Retinal pigment epithelial cell (primary cell): ENCODE results near the gene PZP.

Experiments
- DNase-seq: peaks from one replicate; pipeline ENCODE4 v3.0.0-alpha.2; 2010; ENCODE audit warnings: low read depth
- H3K4me3 ChIP-seq: 2 replicates; pipeline ENCODE4 v1.5.1; 2011; ENCODE audit warnings: mild to moderate bottlenecking, low read length, control low read depth, moderate library complexity
- TF ChIP-seq, protein P1 (sequence below): conservative IDR thresholded peaks from 2 replicates; pipeline ENCODE4 v1.5.1; 2011; ENCODE audit warnings: low read depth, low read length, control low read depth, inconsistent platforms

The PZP gene

DNA sequence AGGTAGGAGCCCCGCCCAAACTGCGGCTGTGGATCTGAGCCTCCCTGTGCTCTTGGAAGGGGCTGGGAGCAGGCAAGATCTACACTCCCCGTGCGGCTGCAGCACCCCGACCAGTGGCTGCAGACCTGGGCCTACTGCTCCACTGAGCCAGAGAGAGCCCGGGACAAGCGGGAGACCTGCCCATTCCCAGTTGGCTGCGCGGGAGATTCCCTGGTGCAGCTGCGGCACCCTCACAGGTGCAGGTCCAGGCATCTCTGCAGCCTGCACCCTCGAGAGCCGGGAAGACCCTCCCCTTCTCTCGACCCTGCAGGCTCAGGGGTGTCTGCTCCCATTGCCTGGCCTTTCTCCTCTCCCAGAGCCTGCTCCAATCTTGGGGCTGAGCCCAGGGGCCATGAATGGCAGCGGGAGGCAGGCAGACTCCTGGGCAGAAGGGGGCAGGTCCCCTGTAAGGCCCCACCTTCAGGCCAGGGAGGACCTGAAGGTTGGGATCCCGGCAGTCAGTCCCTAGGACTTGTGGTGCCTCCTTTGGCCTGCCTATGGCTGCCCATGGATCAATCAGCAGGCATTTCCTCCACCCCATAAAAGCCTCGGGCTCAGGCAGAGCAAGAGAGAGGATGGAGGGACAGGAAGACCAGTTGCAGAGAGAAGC, 83.7 kb downstream of the PZP start:
- DNase-seq = no peak
- H3K4me3 ChIP-seq = no peak overlapping the region
- TF ChIP-seq, protein P1, sequence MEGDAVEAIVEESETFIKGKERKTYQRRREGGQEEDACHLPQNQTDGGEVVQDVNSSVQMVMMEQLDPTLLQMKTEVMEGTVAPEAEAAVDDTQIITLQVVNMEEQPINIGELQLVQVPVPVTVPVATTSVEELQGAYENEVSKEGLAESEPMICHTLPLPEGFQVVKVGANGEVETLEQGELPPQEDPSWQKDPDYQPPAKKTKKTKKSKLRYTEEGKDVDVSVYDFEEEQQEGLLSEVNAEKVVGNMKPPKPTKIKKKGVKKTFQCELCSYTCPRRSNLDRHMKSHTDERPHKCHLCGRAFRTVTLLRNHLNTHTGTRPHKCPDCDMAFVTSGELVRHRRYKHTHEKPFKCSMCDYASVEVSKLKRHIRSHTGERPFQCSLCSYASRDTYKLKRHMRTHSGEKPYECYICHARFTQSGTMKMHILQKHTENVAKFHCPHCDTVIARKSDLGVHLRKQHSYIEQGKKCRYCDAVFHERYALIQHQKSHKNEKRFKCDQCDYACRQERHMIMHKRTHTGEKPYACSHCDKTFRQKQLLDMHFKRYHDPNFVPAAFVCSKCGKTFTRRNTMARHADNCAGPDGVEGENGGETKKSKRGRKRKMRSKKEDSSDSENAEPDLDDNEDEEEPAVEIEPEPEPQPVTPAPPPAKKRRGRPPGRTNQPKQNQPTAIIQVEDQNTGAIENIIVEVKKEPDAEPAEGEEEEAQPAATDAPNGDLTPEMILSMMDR = no peak

DNA sequence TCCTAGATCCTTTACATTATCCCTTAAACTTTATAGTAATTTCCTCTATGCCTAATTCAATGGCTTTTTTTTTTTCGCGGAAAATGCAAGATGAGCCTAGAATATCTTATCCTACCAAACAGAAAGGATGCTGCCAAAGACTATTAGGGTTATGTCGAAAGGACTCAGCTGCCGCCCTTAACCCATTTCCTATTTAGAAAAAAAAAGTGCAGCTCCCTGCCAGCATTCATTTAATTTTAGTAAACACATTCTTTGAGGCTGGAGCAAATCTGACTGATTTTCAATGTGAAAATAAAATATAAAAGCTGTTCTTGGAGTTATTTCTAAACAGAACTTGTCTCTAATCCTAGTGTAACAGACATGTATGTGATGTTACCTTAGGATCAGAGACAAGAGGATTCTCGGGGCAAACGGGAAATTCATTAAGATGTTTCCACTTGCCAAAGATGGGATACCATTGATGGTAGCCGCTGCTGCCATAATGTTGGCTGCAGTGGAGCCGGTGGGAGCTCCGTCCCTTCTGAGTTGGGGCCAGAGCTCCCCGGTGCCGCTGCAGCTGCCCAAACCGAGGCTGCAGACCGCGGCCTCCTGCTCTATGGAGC, 84.3 kb downstream of the PZP start:
- TF ChIP-seq, protein P1 = no peak
- no peak overlapping the region for H3K4me3 ChIP-seq
- no peak for DNase-seq

DNA sequence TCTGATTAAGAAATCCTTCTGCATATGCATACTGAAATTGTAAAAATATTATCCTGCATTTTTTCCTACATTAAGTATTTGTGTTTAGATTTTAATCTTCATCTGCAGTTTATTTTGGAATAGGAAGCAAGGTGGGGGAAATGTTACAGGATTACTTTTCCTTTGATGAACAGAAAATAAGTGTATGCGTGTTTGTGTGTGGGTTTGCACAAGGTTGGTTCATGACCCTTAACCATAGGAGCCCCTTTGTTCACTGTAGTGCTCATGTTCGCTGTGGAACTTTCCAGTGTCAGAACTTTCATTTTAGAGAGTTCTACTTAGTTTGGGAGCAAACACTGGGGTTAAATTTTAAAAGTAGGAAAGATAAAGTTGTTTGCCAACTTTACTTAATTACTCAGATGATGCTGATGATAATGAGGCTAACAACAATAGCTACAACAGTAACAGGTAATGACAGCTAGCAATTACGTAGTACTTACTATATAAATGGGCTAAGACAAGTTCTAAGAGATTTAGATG, 86.0 kb downstream of the PZP start:
- TF ChIP-seq, protein P1 = no peak
- no peak for DNase-seq

DNA sequence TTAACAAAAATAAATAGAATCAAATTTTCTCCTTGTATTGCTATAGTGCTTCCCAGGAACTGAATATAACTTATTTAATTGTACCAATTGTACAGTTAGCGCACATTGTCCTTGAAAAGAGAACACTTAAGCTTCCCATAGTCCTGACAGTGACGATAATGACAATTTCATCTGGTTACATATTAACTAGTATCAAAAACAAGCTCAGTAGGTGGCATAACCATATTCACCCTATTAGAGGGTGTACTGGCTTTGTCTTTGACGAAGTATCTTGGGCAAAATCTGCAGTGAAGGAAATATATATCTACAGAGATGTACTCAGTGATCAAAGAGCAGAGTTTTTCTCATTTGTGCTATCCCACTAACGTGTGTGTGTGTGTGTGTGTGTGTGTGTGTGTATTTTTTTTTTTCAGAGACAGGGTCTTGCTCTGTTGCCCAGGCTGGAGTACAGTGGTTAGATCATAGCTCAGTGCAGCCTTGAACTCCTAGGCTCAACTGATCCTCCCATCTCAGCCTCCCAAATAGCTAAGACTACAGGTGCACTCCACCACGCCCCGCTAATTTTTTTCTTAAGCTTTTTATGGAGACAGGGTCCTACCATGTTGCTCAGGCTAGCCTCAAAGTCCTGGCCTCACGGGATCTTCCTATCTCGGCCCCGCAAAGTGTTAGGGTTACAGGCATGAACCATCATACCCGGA, 87.6 kb downstream of the PZP start:
- TF ChIP-seq, protein P1 = no peak
- no peak for DNase-seq
- no peak overlapping the region for H3K4me3 ChIP-seq

More for the DNA sequence above, 86.0 kb downstream of the PZP start:
- H3K4me3 ChIP-seq = no peak overlapping the region

DNA sequence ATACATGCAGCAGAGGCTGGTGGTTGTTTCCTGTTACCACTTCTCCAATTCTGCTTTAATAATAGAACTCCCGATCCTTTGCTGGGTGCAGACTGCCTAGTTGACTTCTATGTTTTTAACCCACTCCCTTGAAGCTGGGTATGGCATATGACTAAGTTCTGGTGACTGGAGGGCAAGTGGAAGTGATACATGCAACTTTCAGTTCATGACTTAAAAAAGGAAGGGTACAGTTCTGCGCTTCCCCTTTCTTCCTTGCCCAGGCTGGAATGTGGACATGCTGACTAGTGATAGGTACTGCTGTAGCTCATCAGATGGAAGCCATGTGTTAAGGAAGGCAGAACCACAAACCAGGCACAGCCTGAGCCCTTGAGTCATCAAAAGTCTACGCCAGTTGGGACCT, 90.0 kb downstream of the PZP start:
- no peak overlapping the region for H3K4me3 ChIP-seq
- TF ChIP-seq, protein P1 = no peak
- DNase-seq = no peak

DNA sequence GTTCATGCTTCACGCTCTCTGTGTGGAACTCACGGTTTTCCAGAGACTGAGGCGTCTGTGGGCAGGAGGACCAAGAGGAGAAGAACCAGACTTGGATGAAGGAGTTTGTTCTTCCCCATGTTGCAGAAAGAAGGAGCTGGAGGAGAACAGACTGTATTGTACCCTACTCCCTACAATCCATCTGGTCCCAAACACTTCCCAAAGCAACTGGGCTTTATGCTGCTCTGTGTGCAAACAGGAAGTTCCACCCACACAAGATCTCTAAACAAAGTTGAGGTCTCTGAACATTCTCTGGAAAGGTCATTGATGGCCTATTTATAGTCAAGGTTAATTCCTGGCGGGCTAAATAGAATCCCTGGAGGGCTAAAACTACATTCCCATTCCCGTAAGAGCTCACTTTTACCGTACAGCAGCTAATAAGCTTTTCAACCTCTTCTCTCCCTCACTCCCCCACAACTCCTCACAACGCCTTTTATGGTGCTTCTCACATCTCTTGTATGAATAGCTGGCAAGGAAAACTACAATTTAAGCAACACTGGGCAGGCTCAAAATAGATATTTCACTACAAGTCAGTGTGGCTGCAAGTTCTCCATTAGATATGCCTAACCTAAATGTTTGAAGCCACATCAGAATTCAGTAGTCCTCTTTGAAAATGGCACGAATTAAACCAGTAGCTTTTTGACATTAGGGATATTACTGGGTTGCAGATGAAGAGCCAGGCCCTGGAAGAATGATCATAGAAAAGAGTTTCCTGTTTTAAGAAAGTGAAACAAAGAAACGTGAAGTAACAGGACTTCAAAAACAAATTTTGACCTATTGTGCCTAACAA, 92.2 kb downstream of the PZP start, which contains the start of gene A2M:
TSS of gene A2M (minus strand) at position 189 of the 829 bp plus-strand sequence. CDS start at position 119, 70 bp downstream.
- DNase-seq = no peak
- TF ChIP-seq, protein P1 = no peak
- H3K4me3 ChIP-seq = no peak within 1 kb of the TSS
